GM13976 (cell line): ENCODE results near the gene CTSH.

Experiments used
- DNase-seq: peaks from one replicate; pipeline ENCODE4 v3.0.0; 2012; ENCODE audit warnings: low spot score
- in situ Hi-C: fragments of 300-500 bp; cut with MboI; formaldehyde crosslinking; loops from one replicate; pipeline ENCODE4 v1.12.0; 2022; ENCODE audit warnings: low sequenced_read_pairs, mixed read lengths, inconsistent platforms; ENCODE audit not compliant: unreplicated experiment
- TF ChIP-seq, protein P1 (sequence below): IDR thresholded peaks from 2 replicates; pipeline ENCODE4 v1.5.1; 2012; ENCODE audit warnings: borderline replicate concordance, mild to moderate bottlenecking; ENCODE audit not compliant: insufficient read depth; ENCODE audit errors: extremely low read depth, missing control alignments, control extremely low read depth

Gene CTSH

DNA sequence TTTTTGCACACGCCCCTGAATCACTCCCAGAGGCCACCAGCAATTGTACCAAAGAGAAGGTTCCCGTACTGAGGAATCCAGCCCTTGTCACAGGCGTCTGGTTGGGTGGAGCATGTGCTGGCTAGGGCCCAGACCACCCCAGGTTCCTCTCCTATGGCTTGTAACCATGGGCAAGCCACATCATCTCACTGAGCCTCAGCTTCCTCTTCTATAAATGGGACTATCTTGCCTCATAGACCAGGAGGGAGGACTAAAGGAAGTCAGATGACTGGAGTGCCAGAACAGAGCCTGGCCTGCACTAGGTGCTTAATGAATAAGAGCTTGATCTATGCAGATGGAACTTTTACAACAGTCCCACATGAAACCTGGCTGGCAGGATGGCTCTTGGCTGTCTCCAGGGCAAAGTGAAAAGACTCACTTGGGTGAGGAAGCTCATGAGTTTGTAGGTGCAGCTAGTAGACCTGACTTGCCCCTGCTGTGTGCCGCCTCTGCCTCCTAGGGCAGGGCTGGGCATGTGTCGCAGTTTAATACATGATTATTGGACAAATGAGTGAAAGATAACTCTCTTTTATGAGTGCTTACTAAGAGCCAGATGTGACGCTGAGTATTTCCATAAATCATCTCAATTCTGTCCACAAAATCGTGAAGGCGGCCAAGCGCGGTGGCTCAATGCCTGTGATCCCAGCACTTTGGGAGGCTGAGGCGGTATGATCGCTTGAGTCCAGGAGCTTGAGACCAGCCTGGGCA is 29.3 kb downstream of the CTSH start:
- TF ChIP-seq, protein P1, sequence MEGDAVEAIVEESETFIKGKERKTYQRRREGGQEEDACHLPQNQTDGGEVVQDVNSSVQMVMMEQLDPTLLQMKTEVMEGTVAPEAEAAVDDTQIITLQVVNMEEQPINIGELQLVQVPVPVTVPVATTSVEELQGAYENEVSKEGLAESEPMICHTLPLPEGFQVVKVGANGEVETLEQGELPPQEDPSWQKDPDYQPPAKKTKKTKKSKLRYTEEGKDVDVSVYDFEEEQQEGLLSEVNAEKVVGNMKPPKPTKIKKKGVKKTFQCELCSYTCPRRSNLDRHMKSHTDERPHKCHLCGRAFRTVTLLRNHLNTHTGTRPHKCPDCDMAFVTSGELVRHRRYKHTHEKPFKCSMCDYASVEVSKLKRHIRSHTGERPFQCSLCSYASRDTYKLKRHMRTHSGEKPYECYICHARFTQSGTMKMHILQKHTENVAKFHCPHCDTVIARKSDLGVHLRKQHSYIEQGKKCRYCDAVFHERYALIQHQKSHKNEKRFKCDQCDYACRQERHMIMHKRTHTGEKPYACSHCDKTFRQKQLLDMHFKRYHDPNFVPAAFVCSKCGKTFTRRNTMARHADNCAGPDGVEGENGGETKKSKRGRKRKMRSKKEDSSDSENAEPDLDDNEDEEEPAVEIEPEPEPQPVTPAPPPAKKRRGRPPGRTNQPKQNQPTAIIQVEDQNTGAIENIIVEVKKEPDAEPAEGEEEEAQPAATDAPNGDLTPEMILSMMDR, result no peak
- no peak for DNase-seq
- in situ Hi-C loops, result no loop called here

DNA sequence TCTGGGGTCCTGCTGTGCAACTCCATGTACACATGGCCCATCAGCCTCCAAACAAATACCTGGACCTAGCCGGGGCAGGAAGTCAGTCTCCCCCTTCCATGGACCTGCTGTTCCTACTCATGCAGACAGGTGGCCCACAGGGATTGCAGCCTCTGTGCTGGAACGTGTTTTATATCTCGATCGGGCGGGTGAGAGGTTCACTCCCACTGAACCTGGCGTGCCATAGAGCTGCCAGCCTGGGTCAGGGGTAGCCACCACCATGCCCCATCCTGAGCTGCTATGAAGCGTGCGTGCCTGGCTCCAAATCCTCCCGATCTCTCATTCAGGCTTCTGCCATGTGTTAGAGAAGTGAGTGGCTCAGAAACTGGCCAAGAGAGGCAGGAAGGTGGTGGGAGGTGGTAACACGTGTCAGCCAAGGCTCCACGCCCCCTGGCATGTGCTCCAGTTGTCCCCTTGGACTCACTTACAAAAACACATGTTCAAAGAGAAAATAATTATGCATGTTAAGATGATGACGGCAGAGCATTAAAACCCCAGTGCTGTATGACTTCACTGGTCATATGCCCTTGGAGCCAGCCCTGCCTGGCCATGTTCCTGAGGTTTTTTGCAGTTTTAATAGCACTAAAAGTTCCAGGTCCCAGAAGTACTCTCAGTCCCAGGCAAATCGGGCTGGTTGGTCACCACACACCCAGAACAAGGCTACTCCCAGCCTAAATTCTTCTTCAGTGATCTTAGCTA is 30.6 kb downstream of the CTSH start:
- TF ChIP-seq, protein P1, result no peak
- in situ Hi-C loops, result no loop called here
- no peak for DNase-seq

- TF ChIP-seq, protein P1, result no peak
- in situ Hi-C loops, result no loop called here
- DNase-seq, result no peak
Observed at GRCh38 chr15:78913012-78913411, 31.8 kb downstream of the CTSH start.

DNA sequence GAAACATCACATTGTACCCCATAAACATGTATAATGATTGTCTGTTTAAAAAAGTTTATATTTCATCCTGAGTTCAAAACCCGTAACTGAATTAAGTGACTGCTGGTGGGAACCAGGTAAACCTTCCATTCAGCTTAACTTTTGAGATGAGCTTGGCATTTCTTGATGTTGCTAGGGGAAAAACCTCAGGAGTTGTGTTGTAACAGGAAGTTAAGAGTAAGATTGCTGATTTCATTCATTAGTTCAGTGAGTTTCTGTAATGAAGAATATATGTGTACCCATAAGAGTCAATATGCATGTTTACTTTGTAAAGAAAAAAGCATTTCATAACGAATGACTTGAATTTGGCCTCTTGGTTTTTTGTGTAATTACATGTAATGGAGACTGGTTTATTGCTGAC is 32.5 kb downstream of the CTSH start:
- in situ Hi-C loops, result no loop called here
- DNase-seq, result no peak
- TF ChIP-seq, protein P1, result no peak

DNA sequence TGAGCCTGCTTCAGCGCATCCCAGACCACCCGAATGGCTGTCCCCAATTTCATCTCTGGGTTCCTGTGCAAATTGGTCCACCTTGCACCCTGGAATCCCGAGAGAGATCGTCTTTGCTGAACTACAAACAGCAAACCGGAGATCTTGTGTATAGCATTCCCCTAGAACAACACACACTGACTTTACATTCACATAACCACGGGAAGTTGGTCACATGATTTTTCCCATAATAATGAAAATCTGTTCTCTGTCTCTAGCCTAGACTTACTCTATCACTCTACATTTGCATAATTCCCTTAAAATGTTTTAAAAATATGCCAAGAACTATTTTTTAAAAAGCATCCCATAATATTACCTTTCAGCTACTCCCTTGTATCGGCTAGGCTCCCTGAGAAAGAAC is 34.6 kb downstream of the CTSH start:
- DNase-seq, result no peak
- TF ChIP-seq, protein P1, result no peak
- in situ Hi-C loops, result no loop called here

DNA sequence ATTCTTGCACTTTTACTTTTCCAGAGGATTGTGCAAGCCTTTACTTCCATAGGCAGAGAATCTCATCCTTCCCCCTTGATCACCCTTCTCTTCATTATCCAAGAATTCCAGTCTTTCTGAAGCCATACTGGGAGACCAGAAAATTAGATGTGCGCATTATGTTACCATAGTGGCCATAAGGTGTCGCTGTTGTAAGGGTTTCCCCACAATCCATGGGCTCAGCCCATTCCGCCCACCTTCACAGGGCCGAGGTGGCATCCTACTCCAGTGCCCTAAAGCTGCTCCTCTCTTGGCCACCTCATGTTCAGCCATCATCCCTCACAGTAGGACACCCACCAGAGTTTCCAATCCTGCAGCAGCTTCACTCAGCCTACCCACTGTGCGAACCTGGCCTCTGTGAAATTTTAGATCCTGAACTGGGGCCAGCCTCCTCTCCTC is 35.0 kb downstream of the CTSH start:
- in situ Hi-C loops, result loop anchor here (10.0 kb wide), 1 partner anchor 275 kb away; no protein-coding TSS in a partner anchor
- TF ChIP-seq, protein P1, result peak; percentile 48
- DNase-seq, result peak; percentile 67
